Activated CD4-positive, alpha-beta T cell treated with anti-CD3 and anti-CD28 coated beads for 36 hours (primary cell): ENCODE data around the gene SIDT2. TPM values are rescaled to one million over a fixed set of nuclear protein-coding genes. Genes with fewer than 3 reads are reported as not detected.
"Not testable (repeated sequence)": the region's sequence is repeated elsewhere in the genome, so short reads cannot be mapped to it uniquely, and the experiment has no call there.

Experiments
- ATAC-seq: fragments of 200-7000 bp; cut with Tn5 transposase; one replicate; pipeline ENCODE4 v1.10.0; 2021; ENCODE audit warnings: mild to moderate bottlenecking, moderate library complexity
- CTCF ChIA-PET: fragments of 350-600 bp; sonication (Branson Sonifier 250); formaldehyde crosslinking; loops from one replicate; lab custom pipeline; 2021; ENCODE audit warnings: antibody characterized with exemption; lab: Charles Lee
- POLR2A ChIA-PET: fragments of 350-600 bp; sonication (Branson Sonifier 250); formaldehyde crosslinking; loops from one replicate; lab custom pipeline; 2021; ENCODE audit warnings: antibody characterized with exemption, inconsistent platforms; lab: Charles Lee
- DNase-seq: peaks from one replicate; pipeline ENCODE4 v3.0.0-alpha.2; 2020
- H3K27ac Mint-ChIP-seq: one replicate; pipeline ENCODE4 v1.8.0; 2021; ENCODE audit warnings: mixed read lengths
- H3K27me3 Mint-ChIP-seq: one replicate; pipeline ENCODE4 v1.8.0; 2021; ENCODE audit warnings: mixed read lengths
- H3K36me3 Mint-ChIP-seq: one replicate; pipeline ENCODE4 v1.8.0; 2021; ENCODE audit warnings: low read depth, mixed read lengths
- H3K4me1 Mint-ChIP-seq: one replicate; pipeline ENCODE4 v1.8.0; 2021; ENCODE audit warnings: mixed read lengths
- H3K4me3 Mint-ChIP-seq: one replicate; pipeline ENCODE4 v1.8.0; 2021; ENCODE audit warnings: mild to moderate bottlenecking, moderate library complexity, mixed read lengths
- H3K9me3 Mint-ChIP-seq: one replicate; pipeline ENCODE4 v1.8.0; 2021; ENCODE audit warnings: low read depth, mixed read lengths
- intact Hi-C, 2 experiments: fragments of 100-400 bp; cut with DNase I in 1 of 2; cut with micrococcal nuclease in 1 of 2; formaldehyde crosslinking; loops; one replicate each; pipeline versions ENCODE4 v1.14.2 to v1.15.1; 2022 to 2024; cut with DNase I, micrococcal nuclease
- total RNA-seq, 2 experiments: library from RNA; stranded (reverse); gene quantifications; one replicate each; pipeline ENCODE4 v1.2.3, GENCODE V29; 2021

SIDT2 gene
- total RNA-seq, 2 experiments from 2014 or later, result 21.5 to 23.7 TPM

GRCh38 chr11:117204283-117205080, 25.9 kb downstream of the SIDT2 start:
- DNase-seq, result no peak
- Mint-ChIP-seq H3K4me3 (no peak overlapping the region), H3K27me3 (no peaks in the 10 kb centered on the region), H3K9me3 (no peaks in the 10 kb centered on the region), H3K27ac (peak overlapping the region; percentile 49), H3K4me1 (no peaks in the 10 kb centered on the region), H3K36me3 (peaks cover 14% of the 10 kb centered on the region)
- intact Hi-C loops, result no loop called here
- ATAC-seq, result no peak
- ChIA-PET POLR2A (no interaction called here), CTCF (no interaction called here)

- Mint-ChIP-seq H3K4me3 (no peak overlapping the region), H3K4me1 (no peaks in the 10 kb centered on the region), H3K9me3 (no peaks in the 10 kb centered on the region), H3K27ac (no peak overlapping the region), H3K27me3 (no peaks in the 10 kb centered on the region), H3K36me3 (peaks cover 18% of the 10 kb centered on the region)
- ChIA-PET CTCF (no interaction called here), POLR2A (no interaction called here)
- DNase-seq (no peak), ATAC-seq (no peak)
- intact Hi-C loops, result no loop called here
Observed at GRCh38 chr11:117205211-117205818, 26.8 kb downstream of the SIDT2 start.

DNA sequence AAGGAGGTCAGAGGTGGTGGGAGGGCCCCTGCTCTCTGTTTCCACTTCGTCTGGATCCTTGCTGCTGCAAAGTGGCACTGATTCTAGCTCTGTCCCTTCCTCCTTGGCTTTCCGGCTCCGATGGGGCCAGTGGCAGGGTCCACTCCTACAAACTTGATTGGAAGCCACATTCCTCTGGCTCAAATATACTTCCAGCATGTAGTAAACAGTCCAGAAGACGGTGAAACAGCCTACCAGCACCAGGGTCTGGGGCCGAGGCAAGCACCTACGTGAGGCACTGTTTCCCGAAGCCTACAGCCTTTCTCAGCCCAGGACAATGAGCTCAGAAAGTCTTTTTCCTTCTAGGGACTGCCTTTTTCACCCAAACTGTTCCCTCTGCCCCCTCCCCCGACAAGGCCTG, 27.6 kb downstream of the SIDT2 start:
- peaks cover 20% of the 10 kb centered on the region for H3K36me3 Mint-ChIP-seq
- H3K4me1 Mint-ChIP-seq, H3K27ac Mint-ChIP-seq, DNase-seq, ATAC-seq, H3K27me3 Mint-ChIP-seq, intact Hi-C loops, H3K4me3 Mint-ChIP-seq, POLR2A ChIA-PET, H3K9me3 Mint-ChIP-seq, CTCF ChIA-PET: not testable (repeated sequence)

DNA sequence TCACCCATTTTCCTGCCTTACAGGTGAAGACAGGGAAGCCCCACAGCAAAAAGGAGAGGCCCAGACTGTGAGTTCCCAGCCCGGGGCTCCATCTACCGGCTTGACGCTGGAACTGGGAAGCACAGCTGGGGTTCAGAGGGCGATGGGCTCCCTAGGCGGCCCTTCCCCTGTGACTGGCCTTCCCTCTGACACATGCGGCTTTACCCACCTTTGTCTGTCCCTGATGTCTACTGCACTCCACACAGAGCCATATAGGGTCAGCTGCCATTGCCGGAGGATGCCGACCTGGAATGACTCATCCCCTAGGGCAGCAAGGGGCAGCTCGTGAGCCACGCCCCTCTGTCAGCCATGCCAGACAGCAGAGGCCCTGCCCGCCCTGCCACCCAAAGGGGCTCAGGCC, 28.3 kb downstream of the SIDT2 start:
- DNase-seq, H3K27ac Mint-ChIP-seq, H3K27me3 Mint-ChIP-seq, ATAC-seq, H3K4me1 Mint-ChIP-seq, H3K9me3 Mint-ChIP-seq, intact Hi-C loops, CTCF ChIA-PET, POLR2A ChIA-PET, H3K4me3 Mint-ChIP-seq: not testable (repeated sequence)
- H3K36me3 Mint-ChIP-seq, result peaks cover 25% of the 10 kb centered on the region

- CTCF ChIA-PET, H3K9me3 Mint-ChIP-seq, POLR2A ChIA-PET, H3K4me1 Mint-ChIP-seq, H3K4me3 Mint-ChIP-seq, intact Hi-C loops, H3K27ac Mint-ChIP-seq, H3K27me3 Mint-ChIP-seq, DNase-seq, ATAC-seq: not testable (repeated sequence)
- H3K36me3 Mint-ChIP-seq, result peaks cover 25% of the 10 kb centered on the region
Observed at GRCh38 chr11:117207481-117207880, 28.9 kb downstream of the SIDT2 start.

DNA sequence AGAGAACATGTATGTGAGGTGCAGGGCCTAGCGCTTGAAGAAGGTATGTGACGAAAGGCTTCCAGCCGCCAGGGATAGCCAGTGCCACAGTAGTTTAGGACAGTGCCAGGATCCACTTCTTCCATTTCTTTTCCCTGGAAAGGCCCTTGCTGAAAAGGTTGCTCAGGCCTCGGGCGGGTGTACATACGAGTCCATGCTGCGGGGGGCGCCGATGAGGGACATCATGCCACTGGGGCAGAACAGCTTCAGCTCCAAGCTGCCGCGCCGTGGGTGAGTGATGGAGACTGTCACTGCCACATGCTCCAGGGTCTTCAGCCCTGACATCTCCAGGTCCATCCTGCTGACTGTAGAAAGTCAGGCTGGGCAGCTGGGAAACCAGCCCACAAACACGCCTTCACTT, 30.2 kb downstream of the SIDT2 start:
- H3K36me3 Mint-ChIP-seq, result peaks cover 35% of the 10 kb centered on the region
- H3K27me3 Mint-ChIP-seq, CTCF ChIA-PET, H3K4me1 Mint-ChIP-seq, intact Hi-C loops, H3K27ac Mint-ChIP-seq, ATAC-seq, POLR2A ChIA-PET, H3K4me3 Mint-ChIP-seq, H3K9me3 Mint-ChIP-seq: not testable (repeated sequence)
- peak; percentile 20 for DNase-seq

DNA sequence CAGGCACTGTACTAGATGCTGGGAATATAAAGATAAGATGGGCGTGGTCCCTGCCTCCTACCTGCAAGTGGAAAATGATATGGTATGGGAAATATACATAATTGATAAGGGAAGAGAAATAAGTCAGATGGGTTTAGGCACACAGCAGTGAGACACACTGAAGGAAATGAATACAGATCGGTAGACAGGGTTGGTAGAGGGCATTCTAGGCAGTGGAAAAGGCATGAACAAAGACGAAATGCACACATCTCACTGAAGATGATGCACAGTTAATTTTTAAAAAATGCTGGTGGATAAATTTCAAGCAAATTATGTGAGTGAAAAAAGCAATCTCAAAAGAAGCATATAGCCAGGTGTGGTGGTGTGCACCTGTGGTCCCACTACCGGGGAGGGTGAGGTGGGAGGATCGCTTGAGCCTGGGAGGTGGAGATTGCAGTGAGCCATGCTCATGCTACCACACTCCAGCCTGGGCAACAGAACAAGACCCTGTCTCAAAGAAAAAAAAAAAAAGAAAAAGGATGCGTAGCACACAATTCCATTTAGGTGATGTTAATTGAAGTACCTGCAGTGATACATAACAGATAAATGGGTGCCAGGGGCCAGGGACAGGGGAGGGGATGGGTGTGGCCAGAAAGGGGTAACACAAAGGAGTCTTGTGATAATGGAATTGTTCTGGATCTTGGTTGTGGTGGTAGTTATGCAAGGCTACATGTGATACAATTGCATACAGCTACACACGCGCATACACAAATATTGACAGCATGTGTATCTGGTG, 31.0 kb downstream of the SIDT2 start:
- H3K27me3 Mint-ChIP-seq, CTCF ChIA-PET, DNase-seq, ATAC-seq, H3K4me3 Mint-ChIP-seq, intact Hi-C loops, H3K9me3 Mint-ChIP-seq, H3K4me1 Mint-ChIP-seq, H3K27ac Mint-ChIP-seq, POLR2A ChIA-PET: not testable (repeated sequence)
- H3K36me3 Mint-ChIP-seq, result peaks cover 37% of the 10 kb centered on the region

DNA sequence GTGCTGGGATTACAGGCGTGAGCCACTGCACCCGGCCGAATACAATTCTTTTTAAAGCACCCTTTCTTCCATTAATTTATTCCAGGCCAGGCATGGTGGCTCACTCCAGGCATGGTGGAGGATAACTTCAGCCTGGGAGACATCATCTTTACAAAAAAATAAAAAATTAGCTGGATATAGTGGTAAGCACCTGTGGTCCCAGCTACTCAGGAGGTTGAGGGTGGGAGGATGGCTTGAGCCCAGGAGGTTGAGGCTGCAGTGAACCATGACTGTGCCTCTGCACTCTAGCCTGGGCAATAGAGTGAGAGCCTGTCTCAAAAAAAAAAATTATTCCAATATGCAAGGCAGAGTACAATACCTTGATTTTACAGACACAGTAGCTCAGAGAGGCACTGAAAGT, 32.1 kb downstream of the SIDT2 start:
- Mint-ChIP-seq H3K4me3 (no peak overlapping the region), H3K4me1 (peaks cover 3% of the 10 kb centered on the region), H3K36me3 (peaks cover 31% of the 10 kb centered on the region), H3K27me3 (no peaks in the 10 kb centered on the region), H3K27ac (no peak overlapping the region), H3K9me3 (no peaks in the 10 kb centered on the region)
- intact Hi-C loops, result no loop called here
- DNase-seq (no peak), ATAC-seq (no peak)
- POLR2A ChIA-PET, result interaction anchor here (0.7 kb wide), 3 partner anchors 11 to 171 kb away, joined by 3 to 4 read pairs (median 3); no protein-coding TSS in a partner anchor
- CTCF ChIA-PET, result interaction anchor here (1.0 to 1.7 kb wide), 3 partner anchors 10 to 16 kb away, joined by 3 to 6 read pairs (median 5); no protein-coding TSS in a partner anchor

- Mint-ChIP-seq H3K36me3 (peaks cover 42% of the 10 kb centered on the region), H3K9me3 (no peaks in the 10 kb centered on the region), H3K27me3 (no peaks in the 10 kb centered on the region), H3K4me3 (no peak overlapping the region), H3K4me1 (peaks cover 6% of the 10 kb centered on the region), H3K27ac (no peak overlapping the region)
- no peak for DNase-seq
- ChIA-PET POLR2A (no interaction called here), CTCF (interaction anchor here (0.7 to 1.5 kb wide), 2 partner anchors 14 to 33 kb away, joined by 3 to 6 read pairs; no protein-coding TSS in a partner anchor)
- no peak for ATAC-seq
- intact Hi-C loops, result no loop called here
Observed at GRCh38 chr11:117212697-117213355, 34.3 kb downstream of the SIDT2 start.

DNA sequence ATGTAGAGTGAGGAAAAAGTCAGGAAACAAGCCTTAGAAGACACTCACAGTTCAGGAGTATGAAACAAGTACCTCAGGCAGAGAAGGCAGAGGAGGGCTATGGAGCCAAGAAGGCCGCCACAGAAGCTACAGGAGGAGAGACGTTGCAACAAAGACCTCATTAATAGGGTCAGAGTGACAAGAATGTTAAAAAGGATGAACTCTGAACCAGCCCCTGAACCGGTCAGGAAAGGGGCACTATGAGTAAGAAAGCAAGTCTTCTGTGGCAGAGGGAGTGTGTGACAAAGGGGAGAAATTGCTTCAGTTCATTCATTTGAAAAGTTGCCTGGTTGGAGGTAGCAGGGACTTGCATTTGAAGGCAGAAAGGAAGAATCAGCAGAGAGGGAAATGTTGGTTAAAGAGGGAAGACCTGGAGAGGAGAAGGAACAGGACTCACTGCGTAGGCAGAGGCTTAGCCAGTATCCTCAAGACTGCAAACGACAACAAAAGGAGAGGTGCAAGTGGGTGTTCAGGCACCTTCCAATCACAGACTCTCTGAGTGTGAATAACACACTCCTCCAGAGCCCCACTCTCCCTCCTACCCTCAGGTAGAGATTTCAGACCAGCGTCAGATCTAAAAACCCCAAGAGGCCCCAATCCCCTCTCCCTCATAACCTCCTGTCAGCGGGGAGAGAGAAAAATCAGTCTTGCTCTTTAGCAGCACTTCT, 36.0 kb downstream of the SIDT2 start:
- Mint-ChIP-seq H3K36me3 (peaks cover 59% of the 10 kb centered on the region), H3K9me3 (no peaks in the 10 kb centered on the region), H3K4me1 (peaks cover 6% of the 10 kb centered on the region), H3K4me3 (no peak overlapping the region), H3K27me3 (no peaks in the 10 kb centered on the region), H3K27ac (peak overlapping the region; percentile 52)
- no peak for ATAC-seq
- ChIA-PET CTCF (interaction anchor here (0.6 to 0.8 kb wide), 3 partner anchors 12 to 33 kb away, joined by 3 to 4 read pairs (median 3); no protein-coding TSS in a partner anchor), POLR2A (no interaction called here)
- intact Hi-C loops, result no loop called here
- no peak for DNase-seq
